ENCODE results near the gene CFAP251.

Gene CFAP251

GRCh38 chr12:121990114-121990647, 71.8 kb downstream of the CFAP251 start:
- no peak for DNase-seq (ENCODE audit: low spot score)
- peak overlapping the region; percentile 38 for H3K27ac ChIP-seq
- ChIA-PET POLR2A (ENCODE audit: low non-redundant PET) (no interaction called here), CTCF (interaction anchor here (0.7 to 1.0 kb wide), 2 partner anchors 196 to 499 kb away, joined by 3 read pairs; no protein-coding TSS in a partner anchor)
- no peak for TF ChIP-seq CTCF (conservative IDR thresholded peaks at IDR 0.05; ENCODE audit: low read depth)

GRCh38 chr12:121990692-121991603, 72.6 kb downstream of the CFAP251 start:
- ChIA-PET CTCF (no interaction called here), POLR2A (ENCODE audit: low non-redundant PET) (no interaction called here)

GRCh38 chr12:121992059-121992879, 73.9 kb downstream of the CFAP251 start:
- no peak for TF ChIP-seq CTCF (conservative IDR thresholded peaks at IDR 0.05; ENCODE audit: low read depth)
- peak overlapping the region; percentile 97 for H3K27ac ChIP-seq
- DNase-seq (ENCODE audit: low spot score): peak; percentile 96
- ChIA-PET CTCF (interaction anchor here (0.6 to 0.7 kb wide), 2 partner anchors 38 to 173 kb away, joined by 3 to 7 read pairs; no protein-coding TSS in a partner anchor), POLR2A (ENCODE audit: low non-redundant PET) (no interaction called here)

More at GRCh38 chr12:121990692-121991603, 72.6 kb downstream of the CFAP251 start:
- DNase-seq (ENCODE audit: low spot score): no peak
- no peak for TF ChIP-seq CTCF (conservative IDR thresholded peaks at IDR 0.05; ENCODE audit: low read depth)
- H3K27ac ChIP-seq: peak overlapping the region; percentile 97

GRCh38 chr12:121996050-121996944, 77.9 kb downstream of the CFAP251 start:
- no peak for DNase-seq (ENCODE audit: low spot score)
- CTCF ChIA-PET: interaction anchor here (0.5 kb wide), 1 partner anchor 47 kb away, joined by 3 read pairs; no protein-coding TSS in a partner anchor
- no peak for TF ChIP-seq CTCF (conservative IDR thresholded peaks at IDR 0.05; ENCODE audit: low read depth)
- no peak overlapping the region for H3K27ac ChIP-seq
- POLR2A ChIA-PET (ENCODE audit: low non-redundant PET): no interaction called here

- peak; percentile 22 for DNase-seq (ENCODE audit: low spot score)
- ChIA-PET CTCF (interaction anchor here (0.5 kb wide), 1 partner anchor 48 kb away, joined by 3 read pairs; no protein-coding TSS in a partner anchor), POLR2A (ENCODE audit: low non-redundant PET) (no interaction called here)
- no peak overlapping the region for H3K27ac ChIP-seq
- no peak for TF ChIP-seq CTCF (conservative IDR thresholded peaks at IDR 0.05; ENCODE audit: low read depth)
Observed at GRCh38 chr12:121996945-121997612, 78.7 kb downstream of the CFAP251 start.
